AG04449 (cell line): ENCODE data around the gene SUGCT.

Source experiments
- CTCF ChIA-PET: fragments of 350-600 bp; formaldehyde crosslinking; extraction: SDS; loops from one replicate; lab custom pipeline; 2021; ENCODE audit warnings: antibody characterized with exemption; lab: Yijun Ruan, JAX
- POLR2A ChIA-PET: fragments of 400-600, 350-600 bp; formaldehyde crosslinking; extraction: SDS; loops from one replicate; lab custom pipeline; 2020; ENCODE audit warnings: antibody characterized with exemption, inconsistent platforms; lab: Yijun Ruan, JAX
- DNase-seq: peaks from one replicate; pipeline ENCODE4 v3.0.0-alpha.2; 2010; ENCODE audit warnings: low read depth, low spot score
- H3K4me3 ChIP-seq: 2 replicates; pipeline ENCODE4 v1.5.1; 2011; ENCODE audit warnings: low read depth, mild to moderate bottlenecking, control low read depth, low read length
- CTCF ChIP-seq: IDR thresholded peaks from one replicate; pipeline ENCODE4 v1.5.1; 2011; ENCODE audit warnings: mild to moderate bottlenecking, moderate library complexity, low read length, control low read depth, inconsistent platforms; ENCODE audit not compliant: insufficient read depth; ENCODE audit errors: missing control alignments

Gene SUGCT

GRCh38 chr7:40097728-40098127 lies 37.1 kb upstream of the SUGCT start:
- ChIA-PET CTCF (interaction anchor here (1.7 to 2.4 kb wide), 2 partner anchors 36 to 45 kb away, joined by 3 to 8 read pairs; partner anchors contain the start of genes MPLKIP and SUGCT), POLR2A (no interaction called here)
- DNase-seq: no peak
- no peak overlapping the region for H3K4me3 ChIP-seq
- no peak for TF ChIP-seq CTCF

GRCh38 chr7:40098810-40099209 lies 36.0 kb upstream of the SUGCT start:
- POLR2A ChIA-PET: no interaction called here
- no peak for DNase-seq
- TF ChIP-seq CTCF: no peak
- CTCF ChIA-PET: interaction anchor here (2.4 kb wide), 1 partner anchor 35 kb away, joined by 8 read pairs; the partner anchor contains the start of genes MPLKIP and SUGCT
- no peak overlapping the region for H3K4me3 ChIP-seq

GRCh38 chr7:40099837-40100236 lies 35.0 kb upstream of the SUGCT start:
- ChIA-PET CTCF (no interaction called here), POLR2A (no interaction called here)
- DNase-seq: no peak
- H3K4me3 ChIP-seq: no peak overlapping the region
- no peak for TF ChIP-seq CTCF

GRCh38 chr7:40101201-40101600 lies 33.6 kb upstream of the SUGCT start:
- DNase-seq: no peak
- TF ChIP-seq CTCF: no peak
- H3K4me3 ChIP-seq: no peak overlapping the region
- ChIA-PET CTCF (interaction anchor here (1.9 kb wide), 1 partner anchor 11 kb away, joined by 5 read pairs; no protein-coding TSS in a partner anchor), POLR2A (no interaction called here)

- no peak overlapping the region for H3K4me3 ChIP-seq
- ChIA-PET POLR2A (no interaction called here), CTCF (interaction anchor here (1.0 to 1.9 kb wide), 4 partner anchors 9 to 207 kb away, joined by 3 to 5 read pairs (median 4); no protein-coding TSS in a partner anchor)
- TF ChIP-seq CTCF: no peak
- no peak for DNase-seq
Observed at GRCh38 chr7:40102897-40103296, 31.9 kb upstream of the SUGCT start.

- no peak overlapping the region for H3K4me3 ChIP-seq
- DNase-seq: no peak
- ChIA-PET CTCF (no interaction called here), POLR2A (no interaction called here)
- no peak for TF ChIP-seq CTCF
Observed at GRCh38 chr7:40105879-40106473, 28.8 kb upstream of the SUGCT start.
